ENCODE data around the gene TMEM92.

TMEM92 gene

DNA sequence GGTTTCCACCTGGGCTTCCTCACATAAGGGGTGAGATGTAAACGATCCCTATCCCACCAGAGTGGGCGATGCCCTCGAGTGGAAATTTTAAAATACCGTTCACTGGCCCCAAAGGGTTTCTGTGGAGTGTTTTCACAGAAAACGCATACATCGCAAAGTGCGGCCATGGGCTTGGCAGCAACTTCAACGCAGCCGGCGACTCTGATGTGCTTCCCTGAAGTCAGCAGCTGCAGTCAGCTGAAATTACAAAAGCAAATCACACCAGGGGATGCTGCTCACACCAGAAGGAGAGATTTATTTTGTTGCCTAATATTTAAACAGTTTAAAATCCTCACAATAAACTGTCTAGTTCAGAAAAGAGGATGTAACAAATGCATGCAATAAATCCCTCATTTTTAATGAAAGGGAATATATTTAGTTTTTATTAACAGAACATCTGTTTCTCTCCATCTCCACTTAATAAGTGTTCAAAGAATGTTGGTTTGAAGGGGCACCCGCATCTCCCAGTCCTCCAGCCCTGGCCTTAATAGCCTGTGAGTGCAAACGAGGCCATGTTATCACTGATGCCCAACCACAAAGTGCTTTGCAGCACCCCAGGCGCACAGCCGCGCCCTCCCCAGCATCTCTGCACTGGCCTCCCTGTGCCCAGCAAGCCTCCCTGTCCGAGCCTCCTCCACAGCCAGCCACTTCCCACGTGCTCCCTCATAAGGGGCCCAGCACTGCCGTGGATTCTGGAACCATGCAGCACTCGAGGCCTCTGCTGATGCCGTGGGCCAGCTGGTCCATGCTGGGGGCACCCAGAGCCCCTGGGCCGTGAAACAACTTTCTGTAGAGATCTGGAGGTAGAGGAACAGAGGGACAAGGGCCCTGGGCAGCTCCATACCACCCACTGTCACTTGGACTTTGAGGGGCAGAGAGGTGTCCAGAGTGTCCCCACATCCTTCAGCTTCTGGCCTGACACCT, 54.4 kb downstream of the TMEM92 start:
- no peak for DNase-seq (ENCODE audit: low spot score)

DNA sequence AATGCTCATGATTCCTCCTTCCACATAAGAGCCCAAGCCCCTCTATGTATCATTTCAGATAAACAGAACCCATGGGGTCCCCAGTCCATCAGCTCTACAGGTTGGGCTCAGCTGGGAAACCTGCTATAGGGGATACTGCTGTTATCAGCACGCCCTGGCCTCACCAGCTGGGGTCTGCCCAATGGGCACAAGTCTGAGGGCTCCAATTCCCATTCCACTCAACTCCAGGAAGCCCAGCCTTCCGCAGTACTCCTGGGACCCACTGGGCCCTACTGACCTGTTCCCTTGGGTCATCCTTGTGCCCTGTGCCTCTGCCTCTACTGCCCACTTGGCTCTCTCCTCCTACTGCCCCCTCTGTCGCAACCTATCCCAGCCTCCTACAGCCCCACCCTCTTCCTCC, 55.5 kb downstream of the TMEM92 start:
- no peak for DNase-seq (ENCODE audit: low spot score)

DNA sequence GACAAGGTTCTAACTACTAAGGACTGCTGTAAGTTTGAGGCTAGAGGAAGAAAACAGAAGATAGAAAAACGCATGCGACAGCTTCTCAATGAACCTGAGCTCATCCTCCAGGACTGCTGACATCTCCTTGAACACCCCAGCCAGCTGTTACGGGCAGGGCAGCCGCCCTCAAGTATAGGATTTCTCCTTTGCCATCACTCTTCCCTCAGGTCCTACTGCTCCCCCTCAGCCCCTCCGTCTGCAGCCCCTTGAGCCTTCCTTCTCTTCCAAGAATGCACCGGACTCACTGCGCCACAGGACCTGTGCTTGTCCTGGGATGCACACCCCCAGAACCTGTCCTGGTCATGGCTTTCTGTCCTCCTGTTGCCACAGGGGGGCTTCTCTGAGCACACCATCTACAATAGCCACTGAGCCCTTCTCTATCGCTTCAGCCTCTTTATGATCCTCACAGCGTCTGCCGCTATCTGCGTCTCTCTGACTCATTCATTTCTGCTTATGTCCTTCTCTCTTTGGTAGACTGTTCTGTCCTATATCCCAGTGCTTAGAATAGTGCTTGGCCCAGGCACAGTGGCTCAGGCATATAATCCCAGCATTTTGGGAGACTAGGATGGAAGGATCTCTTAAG, 56.0 kb downstream of the TMEM92 start:
- no peak for DNase-seq (ENCODE audit: low spot score)

All from HuH-7 (cell line).